ENCODE results near the gene UBIAD1. TPM values are rescaled to one million over a fixed set of nuclear protein-coding genes. Genes with fewer than 3 reads are reported as not detected.

The UBIAD1 gene
- total RNA-seq, 1 experiment from 2014 or later, result 17.0 TPM

- BruUV-seq (replicated peaks), result no TSS peak
- Mint-ChIP-seq H3K36me3 (ENCODE audit: insufficient read depth, unreplicated experiment) (peaks cover 31% of the 10 kb centered on the region), H3K27ac (ENCODE audit: unreplicated experiment) (no peak overlapping the region), H3K4me1 (ENCODE audit: low read depth, unreplicated experiment) (peaks cover 6% of the 10 kb centered on the region), H3K27me3 (ENCODE audit: insufficient read depth, unreplicated experiment) (no peaks in the 10 kb centered on the region), H3K9me3 (ENCODE audit: unreplicated experiment) (no peaks in the 10 kb centered on the region), H3K4me3 (ENCODE audit: unreplicated experiment) (no peak overlapping the region)
- H3K4me1 ChIP-seq, result no peaks in the 10 kb centered on the region
- H3K4me3 ChIP-seq (ENCODE audit: low read depth, low read length), result no peak overlapping the region
- TF ChIP-seq, protein P1, sequence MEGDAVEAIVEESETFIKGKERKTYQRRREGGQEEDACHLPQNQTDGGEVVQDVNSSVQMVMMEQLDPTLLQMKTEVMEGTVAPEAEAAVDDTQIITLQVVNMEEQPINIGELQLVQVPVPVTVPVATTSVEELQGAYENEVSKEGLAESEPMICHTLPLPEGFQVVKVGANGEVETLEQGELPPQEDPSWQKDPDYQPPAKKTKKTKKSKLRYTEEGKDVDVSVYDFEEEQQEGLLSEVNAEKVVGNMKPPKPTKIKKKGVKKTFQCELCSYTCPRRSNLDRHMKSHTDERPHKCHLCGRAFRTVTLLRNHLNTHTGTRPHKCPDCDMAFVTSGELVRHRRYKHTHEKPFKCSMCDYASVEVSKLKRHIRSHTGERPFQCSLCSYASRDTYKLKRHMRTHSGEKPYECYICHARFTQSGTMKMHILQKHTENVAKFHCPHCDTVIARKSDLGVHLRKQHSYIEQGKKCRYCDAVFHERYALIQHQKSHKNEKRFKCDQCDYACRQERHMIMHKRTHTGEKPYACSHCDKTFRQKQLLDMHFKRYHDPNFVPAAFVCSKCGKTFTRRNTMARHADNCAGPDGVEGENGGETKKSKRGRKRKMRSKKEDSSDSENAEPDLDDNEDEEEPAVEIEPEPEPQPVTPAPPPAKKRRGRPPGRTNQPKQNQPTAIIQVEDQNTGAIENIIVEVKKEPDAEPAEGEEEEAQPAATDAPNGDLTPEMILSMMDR (IDR thresholded peaks at IDR 0.05; ENCODE audit: insufficient read depth in 1 of 2, low read depth in 1 of 2, low read length in 1 of 2, severe bottlenecking in 1 of 2, unreplicated experiment in 1 of 2), result no peak
- ChIA-PET CTCF (interaction anchor here (1.0 kb wide), 1 partner anchor 245 kb away, joined by 3 read pairs; no protein-coding TSS in a partner anchor), POLR2A (no interaction called here)
- H3K9me3 ChIP-seq, result no peaks in the 10 kb centered on the region
- intact Hi-C loops (cut with micrococcal nuclease; ENCODE audit: unreplicated experiment), result no loop called here
- peaks cover 4% of the 10 kb centered on the region; the same call in 1 of the 2 replicates for H3K36me3 ChIP-seq (ENCODE audit: control insufficient read depth, insufficient read depth, low read length)
- DNase-seq, result no peak
- no peaks in the 10 kb centered on the region for H3K27me3 ChIP-seq (replicated peaks; ENCODE audit: control insufficient read depth, insufficient read depth, low read length)
Observed at GRCh38 chr1:11283151-11283550, 10.2 kb downstream of the UBIAD1 start.

GRCh38 chr1:11284784-11285183 is 11.8 kb downstream of the UBIAD1 start:
- H3K27me3 Mint-ChIP-seq (ENCODE audit: insufficient read depth, unreplicated experiment), result no peaks in the 10 kb centered on the region

GRCh38 chr1:11285883-11286734 is 13.1 kb downstream of the UBIAD1 start:
- TF ChIP-seq, protein P1 (IDR thresholded peaks at IDR 0.05; ENCODE audit: insufficient read depth in 1 of 2, low read depth in 1 of 2, low read length in 1 of 2, severe bottlenecking in 1 of 2, unreplicated experiment in 1 of 2), result peak in 1 of 2 experiments; percentile 14
- no peak for DNase-seq
- Histone ChIP-seq H3K27me3 (replicated peaks; ENCODE audit: control insufficient read depth, insufficient read depth, low read length) (no peaks in the 10 kb centered on the region), H3K36me3 (ENCODE audit: control insufficient read depth, insufficient read depth, low read length) (peaks cover 4% of the 10 kb centered on the region; the same call in 1 of the 2 replicates), H3K4me3 (ENCODE audit: low read depth, low read length) (no peak overlapping the region), H3K9me3 (no peaks in the 10 kb centered on the region), H3K4me1 (no peaks in the 10 kb centered on the region)
- intact Hi-C loops (cut with micrococcal nuclease; ENCODE audit: unreplicated experiment), result loop anchor here (1.0 kb wide), 1 partner anchor 356 kb away; no protein-coding TSS in a partner anchor
- Mint-ChIP-seq H3K27me3 (ENCODE audit: insufficient read depth, unreplicated experiment) (no peaks in the 10 kb centered on the region), H3K27ac (ENCODE audit: unreplicated experiment) (no peak overlapping the region), H3K4me3 (ENCODE audit: unreplicated experiment) (no peak overlapping the region), H3K4me1 (ENCODE audit: low read depth, unreplicated experiment) (peaks cover 6% of the 10 kb centered on the region), H3K36me3 (ENCODE audit: insufficient read depth, unreplicated experiment) (peaks cover 25% of the 10 kb centered on the region), H3K9me3 (ENCODE audit: unreplicated experiment) (no peaks in the 10 kb centered on the region)
- ChIA-PET CTCF (interaction anchor here (0.5 to 1.0 kb wide), 3 partner anchors 23 to 286 kb away, joined by 3 to 4 read pairs (median 3); no protein-coding TSS in a partner anchor), POLR2A (no interaction called here)
- TSS peak; percentile 16 for BruUV-seq (replicated peaks)

More at GRCh38 chr1:11284784-11285183, 11.8 kb downstream of the UBIAD1 start:
- Histone ChIP-seq H3K4me1 (no peaks in the 10 kb centered on the region), H3K9me3 (no peaks in the 10 kb centered on the region), H3K36me3 (ENCODE audit: control insufficient read depth, insufficient read depth, low read length) (peaks cover 4% of the 10 kb centered on the region; the same call in 1 of the 2 replicates), H3K27me3 (replicated peaks; ENCODE audit: control insufficient read depth, insufficient read depth, low read length) (no peaks in the 10 kb centered on the region), H3K4me3 (ENCODE audit: low read depth, low read length) (no peak overlapping the region)
- Mint-ChIP-seq H3K4me1 (ENCODE audit: low read depth, unreplicated experiment) (peaks cover 6% of the 10 kb centered on the region), H3K9me3 (ENCODE audit: unreplicated experiment) (no peaks in the 10 kb centered on the region), H3K4me3 (ENCODE audit: unreplicated experiment) (no peak overlapping the region), H3K36me3 (ENCODE audit: insufficient read depth, unreplicated experiment) (peaks cover 28% of the 10 kb centered on the region), H3K27ac (ENCODE audit: unreplicated experiment) (no peak overlapping the region)
- DNase-seq, result no peak
- ChIA-PET POLR2A (no interaction called here), CTCF (no interaction called here)
- BruUV-seq (replicated peaks), result no TSS peak
- intact Hi-C loops (cut with micrococcal nuclease; ENCODE audit: unreplicated experiment), result no loop called here
- TF ChIP-seq, protein P1 (IDR thresholded peaks at IDR 0.05; ENCODE audit: insufficient read depth in 1 of 2, low read depth in 1 of 2, low read length in 1 of 2, severe bottlenecking in 1 of 2, unreplicated experiment in 1 of 2), result no peak

Measured in Caco-2 (cell line).